IPS DF 19.7 (cell line): ENCODE data around the gene ADNP2.

Source experiments
- DNase-seq: peaks from one replicate; pipeline ENCODE4 v3.0.0-alpha.2; 2013; ENCODE audit warnings: low read depth, low spot score

Gene ADNP2

DNA sequence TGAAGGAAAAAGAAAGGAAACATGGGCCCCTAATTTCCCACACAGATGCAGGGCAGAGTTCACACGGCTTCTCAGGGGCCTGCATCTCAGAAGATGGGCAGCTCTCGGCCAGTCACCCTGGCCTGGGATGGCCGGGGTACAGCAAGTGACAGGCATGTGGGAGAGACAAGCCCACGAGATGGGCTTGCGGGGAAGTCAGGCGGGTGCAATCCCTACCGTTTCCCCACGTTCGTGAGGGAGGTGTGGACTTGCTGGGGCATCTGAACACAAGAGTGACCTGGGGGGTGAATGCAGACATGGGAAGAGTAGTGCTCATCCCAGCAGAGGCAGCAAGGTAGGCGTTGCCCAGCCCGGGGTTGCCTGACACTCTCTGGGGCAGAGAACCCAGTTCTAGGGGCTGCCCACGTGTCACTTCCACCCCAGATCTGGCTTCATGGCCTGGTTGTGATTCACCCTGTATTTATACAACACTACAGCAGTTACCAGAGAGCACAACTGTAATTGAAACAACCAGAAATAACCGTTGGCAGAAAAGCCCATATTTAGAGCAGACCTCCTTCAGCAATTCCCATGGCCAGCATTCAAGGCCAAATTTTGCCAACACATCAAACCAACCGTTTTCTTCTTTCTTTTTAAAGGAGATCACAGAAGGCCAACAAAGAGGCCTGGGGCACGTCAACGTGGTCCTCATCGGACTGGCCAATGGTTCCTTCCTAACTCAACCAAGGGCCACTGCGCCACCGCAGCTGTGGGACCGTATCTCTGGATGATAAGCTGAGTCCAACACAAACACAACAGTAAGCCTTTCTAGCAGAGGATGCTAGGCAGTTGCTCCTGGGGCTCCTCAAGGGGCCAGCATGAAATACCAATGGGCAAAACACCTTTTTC is 79.8 kb downstream of the ADNP2 start:
- no peak for DNase-seq

DNA sequence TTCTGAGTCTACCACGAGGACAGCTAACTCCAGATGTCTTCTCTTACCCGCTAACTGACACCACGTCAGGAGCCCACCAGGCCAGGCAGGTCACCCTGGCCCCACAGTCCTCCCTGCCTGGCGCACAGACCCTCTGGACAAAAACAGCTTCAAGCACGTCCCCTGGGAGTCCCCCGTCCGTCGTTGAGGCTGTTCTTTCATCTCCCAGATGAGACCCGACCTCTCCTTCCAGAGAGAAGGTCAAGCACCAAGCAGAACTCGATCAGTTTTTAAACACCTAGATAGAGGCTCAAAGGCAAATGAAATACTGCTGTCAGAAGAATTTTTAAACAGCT is 80.4 kb downstream of the ADNP2 start:
- DNase-seq = no peak
